ENCODE measurements around the gene U2AF2.

U2AF2 gene

DNA sequence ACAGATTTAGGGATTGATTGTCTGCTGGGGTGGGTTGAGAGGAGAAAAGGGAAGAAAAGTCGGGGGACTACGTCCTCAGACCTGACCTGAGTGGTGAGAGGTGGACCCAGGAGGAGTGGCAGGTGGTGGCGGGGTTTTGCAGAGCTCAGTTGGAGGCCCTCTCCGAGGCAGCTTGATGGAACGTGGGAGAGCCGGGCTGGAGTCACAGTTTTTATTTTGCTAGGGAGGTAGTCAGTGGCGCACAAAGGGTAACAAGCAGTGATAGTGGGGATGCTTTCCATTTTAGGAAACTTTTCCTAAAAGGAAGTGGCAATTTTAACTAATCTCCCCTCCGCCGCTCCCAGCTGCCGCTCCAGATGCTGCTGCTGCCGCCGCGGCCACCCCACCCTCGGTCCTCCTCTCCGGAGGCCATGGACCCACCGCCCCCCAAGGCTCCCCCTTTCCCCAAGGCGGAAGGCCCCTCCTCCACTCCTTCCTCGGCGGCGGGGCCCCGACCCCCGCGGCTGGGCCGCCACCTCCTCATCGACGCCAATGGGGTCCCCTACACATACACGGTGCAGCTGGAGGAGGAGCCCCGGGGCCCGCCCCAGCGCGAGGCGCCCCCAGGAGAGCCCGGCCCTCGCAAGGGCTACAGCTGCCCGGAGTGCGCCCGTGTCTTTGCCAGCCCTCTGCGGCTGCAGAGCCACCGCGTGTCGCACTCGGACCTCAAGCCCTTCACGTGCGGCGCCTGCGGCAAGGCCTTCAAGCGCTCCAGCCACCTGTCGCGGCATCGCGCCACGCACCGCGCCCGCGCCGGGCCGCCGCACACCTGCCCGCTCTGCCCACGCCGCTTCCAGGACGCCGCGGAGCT, 12.5 kb upstream of the U2AF2 start:
- in situ Hi-C loops (cut with MboI; ENCODE audit: low sequenced_read_pairs) = no loop called here
- H3K36me3 ChIP-seq (replicated peaks) = peaks cover 25% of the 10 kb centered on the region
- DNase-seq (ENCODE audit: low spot score in 2 of 2) = peak in 1 of 2 experiments; percentile 60
- H3K9me3 ChIP-seq = no peaks in the 10 kb centered on the region
- no peaks in the 10 kb centered on the region for H3K27me3 ChIP-seq (ENCODE audit: low read depth)
- H3K4me3 ChIP-seq = peak overlapping the region; percentile 78
- H3K4me1 ChIP-seq = peaks cover 24% of the 10 kb centered on the region

DNA sequence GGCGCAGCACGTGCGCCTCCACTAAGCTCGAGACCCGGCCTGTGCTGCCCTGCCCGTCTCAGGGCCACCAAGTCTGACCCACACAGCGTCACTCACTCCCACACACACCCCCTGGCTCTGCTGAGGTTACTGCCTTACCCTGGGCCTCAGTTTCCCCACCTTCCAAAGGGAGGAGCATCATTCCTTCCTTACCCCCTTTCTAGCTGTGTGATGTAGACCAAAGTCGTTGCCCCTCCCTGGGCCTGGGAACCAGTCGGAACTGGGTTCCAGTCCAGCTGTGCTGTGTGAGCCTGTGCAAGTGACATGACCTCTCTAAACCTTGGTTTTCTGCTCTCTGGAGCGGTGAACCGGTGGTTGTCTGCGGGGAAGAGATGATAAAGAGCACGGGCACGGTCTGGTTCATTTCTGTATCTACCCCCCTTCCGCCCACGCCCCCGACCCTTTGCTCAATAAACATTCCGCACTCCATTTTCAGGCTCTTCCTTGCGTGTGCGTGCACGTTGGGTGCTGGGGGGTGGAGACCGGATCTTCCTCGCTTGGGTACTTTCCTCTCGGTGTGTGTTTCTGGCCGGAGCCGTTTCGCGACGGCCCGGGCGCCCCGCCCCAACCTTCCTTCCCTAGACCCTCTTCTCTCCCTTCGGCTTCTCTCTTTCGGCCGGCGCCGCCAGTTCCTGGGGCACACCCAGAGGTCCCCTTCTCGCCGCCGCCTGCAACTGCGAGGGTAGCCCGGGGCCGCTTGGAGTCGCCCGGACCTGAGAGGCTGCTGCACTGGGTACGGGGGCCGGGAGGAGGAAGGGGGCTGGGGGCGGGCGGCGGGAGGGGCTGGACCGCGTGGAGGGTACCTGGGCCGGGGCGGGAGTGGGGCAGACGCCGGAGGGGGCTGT, 11.6 kb upstream of the U2AF2 start, which contains the start of gene ZNF581:
Gene ZNF581 (plus strand): TSS at position 647 of the 884 bp plus-strand sequence. CDS start 923 bp downstream, outside the sequence.
- in situ Hi-C loops (cut with MboI; ENCODE audit: low sequenced_read_pairs) = no loop called here

DNA sequence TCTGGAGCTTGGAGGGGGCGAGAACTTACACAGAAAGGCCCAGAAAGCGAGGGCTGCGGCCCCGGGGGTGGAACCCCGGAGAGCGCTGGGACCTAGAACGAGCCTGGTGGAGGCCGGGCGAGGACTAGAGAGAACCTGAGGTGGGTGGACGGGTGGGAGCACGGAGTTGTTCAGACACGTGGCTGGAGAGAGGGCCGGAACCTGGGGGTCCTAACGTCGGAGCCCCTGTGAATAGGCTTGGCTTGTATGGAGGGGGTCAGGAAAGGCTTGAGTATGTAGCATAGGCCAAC, 11.0 kb upstream of the U2AF2 start:
- H3K4me3 ChIP-seq = peak overlapping the region; percentile 78

More for the DNA sequence above, 11.6 kb upstream of the U2AF2 start, which contains the start of gene ZNF581:
- peak; percentile 69 to 87 for DNase-seq (ENCODE audit: low spot score in 2 of 2)
- peaks cover 25% of the 10 kb centered on the region for H3K36me3 ChIP-seq (replicated peaks)
- H3K4me3 ChIP-seq = peak within 1 kb of the TSS; percentile 78
- H3K9me3 ChIP-seq = no peaks in the 10 kb centered on the region
- H3K27me3 ChIP-seq (ENCODE audit: low read depth) = no peaks in the 10 kb centered on the region
- H3K4me1 ChIP-seq = peaks cover 26% of the 10 kb centered on the region

DNA sequence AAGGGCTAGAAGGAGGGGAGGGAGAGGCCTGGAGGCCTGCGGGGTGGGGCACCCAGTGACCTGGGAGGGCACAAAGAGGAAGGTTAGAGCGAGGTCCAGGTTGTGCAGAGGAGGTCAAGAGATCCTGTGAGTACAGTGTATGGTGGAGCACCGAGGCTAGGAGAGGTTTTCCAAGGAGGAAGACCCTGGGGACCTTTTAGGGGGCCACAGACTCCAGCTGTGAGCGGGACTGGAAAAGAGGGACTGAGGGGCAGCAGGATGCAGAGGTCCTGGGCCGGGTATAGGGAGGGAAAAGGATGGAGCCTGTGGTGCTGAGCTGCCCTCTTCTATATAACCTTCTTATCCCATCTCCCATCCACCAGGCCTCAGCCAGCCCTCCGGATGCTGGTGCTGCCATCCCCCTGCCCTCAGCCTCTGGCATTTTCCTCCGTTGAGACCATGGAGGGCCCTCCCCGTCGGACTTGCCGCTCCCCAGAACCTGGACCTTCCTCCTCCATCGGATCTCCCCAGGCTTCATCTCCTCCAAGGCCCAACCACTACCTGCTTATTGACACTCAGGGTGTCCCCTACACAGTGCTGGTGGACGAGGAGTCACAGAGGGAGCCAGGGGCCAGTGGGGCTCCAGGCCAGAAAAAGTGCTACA, 10.5 kb upstream of the U2AF2 start:
- no peaks in the 10 kb centered on the region for H3K9me3 ChIP-seq
- no peak for DNase-seq (ENCODE audit: low spot score in 2 of 2)
- H3K27me3 ChIP-seq (ENCODE audit: low read depth) = no peaks in the 10 kb centered on the region
- peaks cover 25% of the 10 kb centered on the region for H3K36me3 ChIP-seq (replicated peaks)
- peak overlapping the region; percentile 78 for H3K4me3 ChIP-seq
- H3K4me1 ChIP-seq = peaks cover 24% of the 10 kb centered on the region
- in situ Hi-C loops (cut with MboI; ENCODE audit: low sequenced_read_pairs) = no loop called here

More for the DNA sequence above, 11.0 kb upstream of the U2AF2 start:
- H3K4me1 ChIP-seq = peaks cover 26% of the 10 kb centered on the region
- H3K27me3 ChIP-seq (ENCODE audit: low read depth) = no peaks in the 10 kb centered on the region
- H3K36me3 ChIP-seq (replicated peaks) = peaks cover 25% of the 10 kb centered on the region
- H3K9me3 ChIP-seq = no peaks in the 10 kb centered on the region
- DNase-seq (ENCODE audit: low spot score in 2 of 2) = no peak
- in situ Hi-C loops (cut with MboI; ENCODE audit: low sequenced_read_pairs) = no loop called here

GRCh38 chr19:55644842-55645511, 9.9 kb upstream of the U2AF2 start:
- no peaks in the 10 kb centered on the region for H3K9me3 ChIP-seq
- in situ Hi-C loops (cut with MboI; ENCODE audit: low sequenced_read_pairs) = no loop called here
- DNase-seq (ENCODE audit: low spot score in 2 of 2) = no peak
- peaks cover 21% of the 10 kb centered on the region for H3K4me1 ChIP-seq
- H3K4me3 ChIP-seq = peak overlapping the region; percentile 78; the same call in 1 of the 2 replicates
- peaks cover 25% of the 10 kb centered on the region for H3K36me3 ChIP-seq (replicated peaks)
- no peaks in the 10 kb centered on the region for H3K27me3 ChIP-seq (ENCODE audit: low read depth)

DNA sequence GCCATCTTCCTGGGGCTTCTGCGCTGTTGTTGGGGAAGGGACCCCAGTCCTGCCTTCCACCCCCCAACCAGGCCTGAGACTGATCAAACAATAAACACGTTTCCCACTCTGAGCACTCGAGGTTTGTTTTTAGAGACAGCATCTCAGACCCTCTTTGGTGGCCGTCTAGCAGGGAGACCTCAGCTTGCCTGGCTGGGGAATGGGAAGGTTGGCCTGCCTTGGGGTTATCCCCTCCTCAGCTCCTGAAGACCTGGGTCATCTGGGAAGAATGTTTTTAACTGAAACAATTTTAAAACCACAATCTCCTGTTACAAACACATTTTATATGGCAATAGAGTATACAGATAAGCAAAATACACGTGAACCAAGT, 9.3 kb upstream of the U2AF2 start:
- H3K36me3 ChIP-seq (replicated peaks) = peaks cover 25% of the 10 kb centered on the region
- no peak overlapping the region for H3K4me3 ChIP-seq
- H3K4me1 ChIP-seq = peaks cover 16% of the 10 kb centered on the region
- no peaks in the 10 kb centered on the region for H3K9me3 ChIP-seq
- in situ Hi-C loops (cut with MboI; ENCODE audit: low sequenced_read_pairs) = no loop called here
- DNase-seq (ENCODE audit: low spot score in 2 of 2) = no peak
- no peaks in the 10 kb centered on the region for H3K27me3 ChIP-seq (ENCODE audit: low read depth)

GRCh38 chr19:55646889-55647731, 7.7 kb upstream of the U2AF2 start:
- DNase-seq (ENCODE audit: low spot score in 2 of 2) = no peak
- Histone ChIP-seq H3K4me3 (peak overlapping the region; percentile 96), H3K9me3 (no peaks in the 10 kb centered on the region), H3K27me3 (ENCODE audit: low read depth) (no peaks in the 10 kb centered on the region), H3K36me3 (replicated peaks) (peaks cover 25% of the 10 kb centered on the region), H3K4me1 (peaks cover 15% of the 10 kb centered on the region)
- in situ Hi-C loops (cut with MboI; ENCODE audit: low sequenced_read_pairs) = no loop called here

GRCh38 chr19:55647732-55648584, 6.9 kb upstream of the U2AF2 start, which contains the start of gene CCDC106:
CCDC106 (plus strand) TSS chr19:55648212; CDS start chr19:55649047, 835 bp downstream.
- peaks cover 25% of the 10 kb centered on the region for H3K36me3 ChIP-seq (replicated peaks)
- in situ Hi-C loops (cut with MboI; ENCODE audit: low sequenced_read_pairs) = no loop called here
- H3K4me1 ChIP-seq = peaks cover 11% of the 10 kb centered on the region
- no peaks in the 10 kb centered on the region for H3K27me3 ChIP-seq (ENCODE audit: low read depth)
- DNase-seq (ENCODE audit: low spot score in 2 of 2) = peak; percentile 72 to 88
- H3K4me3 ChIP-seq = peak within 1 kb of the TSS; percentile 96
- no peaks in the 10 kb centered on the region for H3K9me3 ChIP-seq

DNA sequence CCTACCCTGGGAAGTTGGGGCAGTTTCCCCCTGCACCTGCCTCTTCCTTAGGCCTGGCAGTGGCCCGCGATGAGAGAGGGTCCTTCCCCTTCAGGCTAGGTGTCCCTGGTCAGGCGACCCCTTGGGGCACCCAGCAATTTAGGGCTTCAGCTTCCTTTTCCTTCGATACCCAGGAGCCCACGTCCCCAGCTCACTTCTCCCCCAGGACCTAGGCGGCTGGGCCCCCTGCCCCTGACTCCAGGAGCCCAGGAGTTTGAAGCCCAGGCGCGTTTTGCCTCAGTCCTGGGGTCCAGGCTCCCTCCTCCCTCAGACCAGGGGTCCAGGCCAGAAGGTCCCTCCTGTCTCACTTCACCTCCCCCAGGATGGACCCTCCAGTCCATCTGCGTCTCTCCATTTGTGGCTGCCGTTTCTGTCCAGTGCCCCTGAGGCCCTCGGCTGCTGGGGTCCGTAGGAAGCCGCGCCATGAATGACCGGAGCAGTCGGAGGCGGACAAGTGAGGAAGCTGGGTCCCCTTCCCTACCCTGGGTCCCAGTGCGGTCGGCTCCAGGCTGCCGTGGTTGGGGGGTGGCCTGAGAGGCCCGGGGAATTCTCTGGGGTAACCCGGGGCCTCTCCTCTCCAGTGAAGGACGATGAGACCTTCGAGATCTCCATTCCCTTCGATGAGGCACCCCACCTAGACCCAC, 6.1 kb upstream of the U2AF2 start:
- in situ Hi-C loops (cut with MboI; ENCODE audit: low sequenced_read_pairs) = no loop called here
- Histone ChIP-seq H3K9me3 (no peaks in the 10 kb centered on the region), H3K4me3 (peak overlapping the region; percentile 96), H3K27me3 (ENCODE audit: low read depth) (no peaks in the 10 kb centered on the region), H3K4me1 (peaks cover 8% of the 10 kb centered on the region), H3K36me3 (replicated peaks) (peaks cover 25% of the 10 kb centered on the region)
- DNase-seq (ENCODE audit: low spot score in 2 of 2) = no peak

- H3K36me3 ChIP-seq (replicated peaks) = peaks cover 23% of the 10 kb centered on the region
- DNase-seq (ENCODE audit: low spot score in 2 of 2) = no peak
- in situ Hi-C loops (cut with MboI; ENCODE audit: low sequenced_read_pairs) = loop anchor here (25.0 kb wide), 2 partner anchors 1187 to 1462 kb away; partner anchors contain the start of genes CDC42EP5, LENG9, MBOAT7 and TSEN34
- H3K4me3 ChIP-seq = peak overlapping the region; percentile 96
- peaks cover 8% of the 10 kb centered on the region for H3K4me1 ChIP-seq
- no peaks in the 10 kb centered on the region for H3K27me3 ChIP-seq (ENCODE audit: low read depth)
- no peaks in the 10 kb centered on the region for H3K9me3 ChIP-seq
Measured at GRCh38 chr19:55649268-55650125, 5.3 kb upstream of the U2AF2 start.
